A204.1 (cell line): ENCODE measurements around the gene ACBD3.

Source experiments
- FAIRE-seq: peaks from 2 replicates; lab custom pipeline; 2012; peaks lifted over from hg19 to GRCh38; lab: Jason Lieb, UNC

Gene ACBD3

GRCh38 chr1:226111098-226111882, 75.3 kb downstream of the ACBD3 start:
- no peak for FAIRE-seq

- no peak for FAIRE-seq
Observed at GRCh38 chr1:226110249-226111097, 76.1 kb downstream of the ACBD3 start.

- FAIRE-seq, result no peak
Observed at GRCh38 chr1:226109829-226110248, 76.7 kb downstream of the ACBD3 start.

GRCh38 chr1:226108935-226109828, 77.4 kb downstream of the ACBD3 start:
- no peak for FAIRE-seq

- FAIRE-seq, result no peak
Observed at GRCh38 chr1:226107471-226108460, 78.8 kb downstream of the ACBD3 start.

- FAIRE-seq, result no peak
Observed at GRCh38 chr1:226104671-226105121, 81.8 kb downstream of the ACBD3 start.

GRCh38 chr1:226100436-226101391, 85.8 kb downstream of the ACBD3 start:
- no peak for FAIRE-seq

- no peak for FAIRE-seq
Observed at GRCh38 chr1:226098870-226099835, 87.4 kb downstream of the ACBD3 start.

GRCh38 chr1:226097866-226098625, 88.5 kb downstream of the ACBD3 start:
- FAIRE-seq, result no peak

GRCh38 chr1:226095286-226095685, 91.3 kb downstream of the ACBD3 start:
- FAIRE-seq, result no peak
